Activated CD4-positive, alpha-beta T cell treated with anti-CD3 and anti-CD28 coated beads, Interleukin-2, amount 50 U/mL, for 24 hours (primary cell): ENCODE measurements around the gene BRD3.

ENCODE experiments used
- DNase-seq, 2 donors: peaks; one replicate each; pipeline ENCODE4 v3.0.0-alpha.2; 2020; ENCODE audit warnings: low read depth in 1 of 2, low spot score in 1 of 2

The BRD3 gene

DNA sequence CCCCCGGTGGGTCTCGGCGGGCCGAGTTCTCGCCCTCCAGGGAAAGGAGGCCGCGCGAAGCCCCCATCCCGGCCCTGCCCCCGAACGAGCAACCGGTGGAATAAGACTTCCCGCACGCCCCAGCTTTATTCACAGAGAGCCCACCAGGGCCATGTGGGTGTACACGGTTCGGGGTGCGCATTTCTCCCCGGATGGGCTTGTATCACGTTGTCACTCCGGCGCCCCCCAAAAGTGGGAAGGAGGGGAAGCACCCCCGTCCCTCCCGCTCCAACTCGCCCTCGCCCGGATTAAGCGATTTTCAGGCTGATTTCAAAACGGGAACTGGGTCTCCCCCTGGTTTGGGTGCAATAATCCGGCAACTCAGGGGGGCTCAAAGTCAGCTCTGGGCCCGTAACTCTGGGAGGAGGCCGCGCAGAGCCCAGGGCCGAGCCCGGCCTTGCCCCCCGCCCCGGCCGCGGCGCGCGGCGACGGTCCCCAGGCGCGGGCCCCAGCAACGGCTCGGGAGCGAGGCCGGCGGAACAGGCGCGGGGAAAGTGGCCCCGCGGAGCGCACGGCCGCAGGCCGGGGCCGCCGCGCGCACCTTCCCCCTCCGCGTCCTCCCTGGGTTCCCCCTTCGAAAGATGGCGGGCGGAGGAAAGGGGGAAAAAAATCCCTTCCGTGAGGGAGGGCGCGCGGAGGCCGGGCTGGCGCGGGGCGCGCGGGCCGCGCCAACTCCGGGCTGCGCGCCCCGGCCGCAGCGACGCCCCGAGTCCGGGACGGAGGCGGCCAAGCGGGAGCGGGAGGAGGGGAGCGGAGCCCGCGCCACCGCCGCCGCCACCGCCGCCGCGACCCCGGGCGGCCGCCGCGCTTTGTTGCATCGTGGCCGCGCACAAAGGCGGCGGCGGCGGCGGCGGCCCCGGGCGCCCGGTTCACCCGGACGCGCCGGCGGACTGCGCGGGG lies 644 bp downstream of the BRD3 start:
- DNase-seq = peak; percentile 16

DNA sequence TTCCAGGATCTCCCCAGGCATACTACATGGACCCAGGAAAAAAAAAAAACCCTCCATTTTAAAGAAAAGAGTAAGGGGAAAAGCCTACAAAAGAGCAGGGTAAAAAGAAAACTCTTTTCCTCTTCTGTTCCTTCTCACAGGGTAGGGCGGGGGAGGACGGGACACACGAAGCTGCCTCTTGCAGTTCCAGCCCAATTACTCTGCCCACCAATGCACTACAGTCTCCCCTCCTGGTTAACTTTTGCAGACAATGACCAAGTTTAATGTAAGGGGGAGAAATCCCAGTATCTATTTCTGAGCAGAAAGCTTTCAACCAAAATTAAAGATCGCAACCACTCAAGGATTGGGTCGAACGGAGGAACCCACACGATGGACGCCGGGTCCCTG lies 1.3 kb downstream of the BRD3 start:
- DNase-seq = no peak

DNA sequence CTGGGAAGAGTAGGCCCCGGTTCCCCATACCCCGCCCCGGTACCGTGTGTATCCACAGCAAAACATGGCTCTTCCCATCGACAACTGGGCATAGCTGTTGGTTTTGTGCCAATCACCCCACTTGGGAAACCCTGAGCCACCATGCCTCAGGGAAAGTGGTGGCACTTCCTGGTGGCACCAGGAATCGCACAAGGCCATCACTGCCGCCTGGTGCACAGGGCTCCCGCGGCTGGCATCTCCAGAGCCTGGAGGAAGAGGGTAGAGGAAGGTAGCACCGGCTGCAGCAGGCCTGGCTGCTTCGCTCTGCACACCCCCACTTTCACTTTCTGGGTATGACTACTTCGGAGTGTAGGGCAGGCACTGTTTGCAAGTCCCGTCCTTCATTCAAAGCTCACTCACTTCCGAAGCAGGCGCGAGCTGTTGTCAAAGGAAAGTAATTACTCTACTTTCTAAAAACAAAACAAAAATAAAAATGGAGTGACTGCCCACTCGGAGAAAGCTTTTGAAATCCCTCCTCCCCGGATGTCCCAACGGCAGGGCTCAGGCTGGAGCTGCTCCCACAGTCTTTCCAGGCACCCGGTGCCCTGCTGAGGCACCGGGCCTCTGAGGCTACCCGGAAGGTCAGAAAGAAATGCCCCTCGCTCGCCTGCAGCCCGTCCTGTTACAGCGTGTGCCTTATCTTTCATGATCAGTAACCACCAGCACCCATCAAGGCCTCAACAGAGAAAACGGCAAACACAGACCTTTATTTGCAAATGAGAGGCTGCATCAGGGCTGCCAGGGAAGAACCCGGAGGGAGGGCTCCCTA lies 2.0 kb downstream of the BRD3 start:
- DNase-seq = peak; percentile 32 to 71

DNA sequence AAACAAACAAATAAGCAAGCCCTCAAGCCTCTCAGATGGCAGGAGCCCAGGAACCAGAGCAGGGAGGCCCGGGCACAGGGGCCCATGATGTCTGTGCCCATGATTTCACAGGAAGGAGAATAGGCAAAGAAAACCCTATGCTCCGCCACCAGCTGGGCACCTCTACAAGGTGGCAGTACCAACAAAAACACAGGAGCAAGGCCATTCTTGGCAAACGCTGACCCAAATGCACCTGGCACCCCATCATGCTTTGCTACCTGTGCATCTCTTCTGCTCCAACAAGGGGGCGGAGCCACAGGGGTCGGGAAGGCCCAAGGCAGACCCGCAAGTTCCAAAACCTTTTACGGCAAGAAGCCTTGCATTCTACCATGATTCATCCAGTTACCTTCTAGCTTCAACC lies 3.1 kb downstream of the BRD3 start:
- no peak for DNase-seq

DNA sequence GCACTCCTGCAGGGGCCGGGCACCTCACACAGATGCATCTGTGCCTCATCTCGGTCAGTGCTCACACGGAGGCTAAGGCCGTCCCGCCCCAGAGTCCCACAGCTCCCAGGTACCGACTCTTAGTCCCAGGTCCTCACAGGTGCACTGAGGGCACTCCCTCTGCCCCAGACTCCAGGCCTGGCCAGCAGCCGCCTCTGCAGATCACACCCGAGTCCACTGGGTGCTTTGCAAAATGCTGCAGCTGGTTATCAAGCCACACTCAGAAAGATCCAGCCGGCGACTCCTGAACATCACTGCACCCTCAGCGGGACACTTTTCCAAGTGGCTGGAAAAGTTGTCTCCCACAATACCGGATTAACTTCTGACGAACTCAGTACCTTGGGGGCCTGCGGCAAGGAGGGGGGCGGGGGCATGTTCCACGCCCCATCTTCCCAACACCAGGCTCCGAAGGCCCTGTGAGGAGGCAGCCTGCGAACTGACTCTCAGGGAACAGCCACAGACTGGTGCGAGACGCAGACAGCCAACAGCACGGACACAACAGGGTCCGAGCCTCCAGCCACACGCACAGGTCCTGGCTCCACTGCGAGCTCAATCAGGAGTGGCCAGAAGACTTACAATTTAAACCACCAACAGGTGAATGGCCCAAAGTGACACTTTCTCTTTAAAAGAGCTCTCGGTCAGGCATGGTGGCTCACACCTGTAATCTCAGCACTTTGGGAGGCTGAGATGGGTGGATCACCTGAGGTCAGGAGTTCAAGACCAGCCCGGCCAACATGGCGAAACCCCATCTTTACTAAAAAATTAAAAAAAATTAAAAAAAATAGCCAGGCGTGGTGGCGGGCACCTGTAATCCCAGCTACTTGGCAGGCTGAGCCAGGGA lies 4.0 kb downstream of the BRD3 start:
- DNase-seq = no peak

DNA sequence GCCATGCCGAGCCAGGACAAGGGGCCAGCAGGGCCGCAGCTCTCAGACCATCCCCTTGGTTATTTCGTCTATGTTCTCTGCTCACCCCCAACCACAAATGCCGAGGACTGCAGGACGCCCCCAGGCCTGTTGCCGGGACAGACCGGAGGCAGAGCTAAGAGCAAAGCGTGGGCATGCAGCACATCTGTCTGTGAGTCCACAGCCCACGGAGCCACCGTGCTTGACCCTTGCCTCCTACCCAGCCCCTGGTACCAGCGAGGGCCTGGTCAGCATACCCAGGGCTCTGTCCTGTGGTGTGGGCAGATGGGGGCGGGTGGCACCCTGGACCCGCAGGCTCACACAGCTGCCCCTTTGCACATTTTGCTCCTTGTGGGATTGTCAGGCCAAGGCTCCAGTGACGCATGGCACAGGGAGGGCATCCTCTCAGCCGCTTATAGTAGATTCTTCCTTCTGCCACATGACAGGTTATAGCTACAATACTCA lies 4.7 kb downstream of the BRD3 start:
- DNase-seq = no peak

DNA sequence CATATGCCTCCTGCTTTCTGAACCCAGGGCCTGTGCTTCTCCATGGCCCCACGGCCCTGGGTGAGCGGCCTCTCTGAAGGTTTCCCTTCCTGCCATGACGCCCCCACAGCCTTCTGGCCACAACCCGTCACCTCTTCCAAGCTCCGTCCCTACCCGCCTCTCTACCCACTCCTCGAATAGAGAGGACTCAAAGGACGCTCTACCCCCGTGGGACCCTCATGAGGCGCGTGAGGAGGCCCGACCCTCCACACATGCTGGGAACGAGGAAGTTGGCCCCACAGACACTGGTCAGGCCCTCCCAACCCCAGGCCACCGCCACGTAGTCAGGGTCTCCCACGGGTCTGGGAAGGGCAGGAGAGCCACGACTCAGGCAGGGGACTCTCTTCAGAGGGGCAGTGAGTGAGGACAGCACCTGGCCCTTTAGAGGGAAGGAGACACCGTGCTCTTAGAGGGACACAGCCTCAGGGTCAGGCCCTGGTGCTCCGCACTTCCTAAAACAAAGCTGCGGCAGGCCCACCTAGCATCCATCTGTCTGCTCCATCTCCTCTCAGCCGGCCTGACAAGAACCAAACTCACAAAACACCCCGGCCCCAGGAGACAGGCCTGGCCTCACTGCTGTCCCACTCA lies 5.3 kb downstream of the BRD3 start:
- no peak for DNase-seq

DNA sequence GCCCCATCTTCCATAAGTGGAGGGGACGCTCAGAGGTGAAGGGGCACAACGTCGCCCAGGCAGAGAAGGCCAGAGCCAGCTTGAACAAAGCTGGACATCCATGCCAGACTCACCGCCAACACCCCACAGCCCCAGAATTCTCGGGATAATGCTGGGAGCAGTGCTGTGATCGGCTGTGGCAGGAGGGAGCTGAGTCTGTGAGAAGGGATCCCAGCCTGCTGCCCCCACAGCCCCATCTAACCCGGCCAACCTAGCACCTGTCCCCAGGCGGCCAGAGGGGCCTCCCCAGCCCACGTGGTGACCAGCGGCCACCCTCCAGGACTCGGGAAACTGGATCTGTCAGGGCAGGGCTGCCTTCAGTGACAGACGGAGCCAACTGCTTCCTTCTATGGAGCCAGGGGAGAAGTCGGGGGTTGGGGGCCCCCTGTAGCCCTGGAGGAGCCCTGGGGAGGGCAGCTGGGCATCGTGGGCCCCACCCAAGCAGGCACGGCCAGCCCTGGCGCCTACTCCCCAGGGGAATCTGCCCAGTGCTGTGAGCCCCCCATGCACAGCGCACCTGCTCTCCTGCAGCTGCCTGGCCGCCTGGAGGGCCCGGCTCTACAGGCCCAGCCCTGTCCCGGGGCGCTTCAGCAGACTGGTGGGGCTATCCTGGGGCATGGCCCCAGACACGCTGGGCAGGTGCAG lies 6.0 kb downstream of the BRD3 start:
- DNase-seq = no peak

DNA sequence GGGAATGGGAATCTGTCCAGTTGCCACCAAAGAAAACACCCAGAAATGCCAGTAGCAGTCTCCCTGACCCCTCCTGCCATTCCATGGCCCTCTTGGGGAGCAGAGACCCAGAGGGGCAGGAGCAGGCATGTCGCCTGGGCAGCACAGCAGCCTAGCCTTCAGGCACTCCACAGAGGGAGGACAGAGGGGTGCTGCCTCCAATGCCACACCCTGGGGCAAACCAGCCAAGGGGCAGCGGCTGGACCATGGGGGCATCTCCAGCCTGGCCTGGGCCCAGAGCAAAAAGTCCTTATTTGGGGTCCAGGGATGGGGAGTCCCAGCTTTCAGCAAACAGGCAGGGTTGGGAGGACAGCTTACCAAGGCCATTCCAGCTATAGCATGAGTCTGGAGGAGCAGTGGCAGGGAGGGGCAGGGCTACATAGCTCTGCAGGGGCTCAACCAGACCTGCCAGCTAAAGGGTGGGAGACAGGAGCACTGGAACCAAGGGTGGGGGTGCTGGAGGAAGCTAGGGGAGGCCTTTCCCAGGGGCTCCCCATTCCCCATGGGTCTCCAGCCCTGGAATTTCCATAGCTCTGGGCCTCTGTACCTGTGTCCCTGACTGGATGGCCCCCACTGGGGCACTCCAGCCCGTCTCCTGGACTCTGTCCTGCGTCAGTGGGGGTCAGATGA lies 6.7 kb downstream of the BRD3 start:
- DNase-seq = no peak

DNA sequence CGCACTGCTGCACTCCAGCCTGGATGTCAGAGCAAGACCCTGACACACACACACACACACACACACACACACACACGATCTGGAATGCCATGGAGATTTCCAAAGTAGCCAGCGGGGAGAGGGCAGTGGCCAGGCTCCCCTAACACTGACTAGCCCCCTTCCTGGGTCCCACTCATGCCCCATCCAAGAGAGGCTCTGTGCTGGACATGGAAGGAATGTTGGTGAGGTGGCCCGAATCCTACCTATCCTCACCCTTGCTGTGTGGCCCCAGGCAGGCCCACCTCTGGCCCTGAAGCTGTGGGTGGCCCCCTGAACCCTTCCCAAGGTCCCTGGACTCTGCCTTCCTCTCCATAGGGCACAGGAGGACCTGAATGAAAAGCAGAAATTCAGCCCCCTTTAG lies 7.3 kb downstream of the BRD3 start:
- DNase-seq = no peak

DNA sequence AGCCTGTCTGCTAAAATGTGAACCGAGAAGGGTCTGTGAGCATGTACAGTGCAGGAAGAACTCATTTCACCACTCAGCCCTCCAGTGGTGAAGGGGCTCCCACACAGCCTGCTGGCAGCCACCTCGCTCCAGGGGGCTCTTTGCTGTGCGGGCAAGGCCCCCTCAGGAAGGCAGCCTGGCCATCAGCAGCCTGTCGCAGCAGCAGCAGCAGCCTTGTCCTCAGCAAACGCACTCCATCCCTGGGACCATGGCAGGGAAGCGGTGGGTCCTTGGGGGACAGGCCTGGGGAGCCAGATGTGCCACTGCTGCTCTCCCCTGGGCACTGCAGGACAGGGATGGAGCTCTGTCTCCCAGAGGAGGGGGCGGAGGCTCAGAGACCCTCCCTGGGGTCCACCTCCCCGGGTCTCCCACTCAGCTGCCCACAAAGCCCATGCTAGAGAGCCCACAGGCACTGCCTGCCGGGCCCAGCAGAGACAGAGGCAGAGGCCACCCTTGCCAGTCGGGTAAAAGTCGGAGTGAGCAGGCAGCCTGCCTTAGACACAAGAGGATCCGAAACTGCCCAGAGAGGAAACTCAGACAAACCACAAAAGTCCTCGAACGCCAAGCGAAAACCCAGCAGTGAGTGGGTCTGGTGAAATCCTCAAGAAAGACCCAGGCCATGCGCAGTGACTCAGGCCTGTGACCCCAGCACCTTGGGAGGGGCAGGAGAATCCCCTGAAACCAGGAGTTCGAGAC lies 8.0 kb downstream of the BRD3 start:
- peak in 1 of 2 donors; percentile 2 for DNase-seq

DNA sequence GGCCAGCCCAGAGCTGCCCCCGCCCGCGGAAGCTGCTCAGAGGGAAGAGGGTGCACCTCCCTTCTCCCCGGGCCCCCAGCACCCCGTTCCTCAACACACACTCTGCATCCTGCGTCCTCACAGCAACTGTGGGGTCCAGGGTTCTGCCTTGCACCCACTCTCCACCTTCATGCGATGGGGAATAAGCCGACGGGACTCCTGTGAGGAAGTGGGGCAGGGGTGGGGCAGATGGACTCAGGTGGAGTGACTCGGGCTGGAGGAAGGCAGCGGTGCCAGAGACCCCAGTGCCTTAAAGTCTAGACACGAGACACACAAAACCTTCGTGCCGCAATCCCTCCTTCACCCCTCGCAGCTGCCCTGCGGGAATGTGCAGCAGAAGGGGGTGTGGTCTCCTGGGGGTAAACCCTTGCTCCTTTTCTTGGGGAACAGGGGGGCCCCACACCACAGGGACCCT lies 8.6 kb downstream of the BRD3 start:
- no peak for DNase-seq

DNA sequence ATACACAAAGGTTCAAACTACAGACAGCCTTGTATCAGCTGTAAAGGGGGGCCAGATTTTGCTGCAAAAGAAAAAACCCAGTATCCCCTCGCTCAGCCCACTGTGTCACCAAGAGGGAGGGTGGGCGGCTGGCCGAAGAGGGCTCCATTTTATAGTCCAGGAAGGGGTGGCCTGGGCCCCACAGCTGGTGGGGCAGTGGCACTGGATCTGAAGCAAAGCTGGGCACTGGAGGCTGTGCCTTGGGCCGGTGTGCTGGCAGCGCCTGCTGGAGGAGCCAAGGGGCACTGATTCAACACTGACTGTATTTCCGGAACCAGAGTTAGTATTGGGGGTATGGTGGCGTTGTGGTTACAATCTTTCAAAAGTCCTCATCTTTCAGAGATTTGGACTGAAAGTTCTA lies 9.1 kb downstream of the BRD3 start:
- no peak for DNase-seq

DNA sequence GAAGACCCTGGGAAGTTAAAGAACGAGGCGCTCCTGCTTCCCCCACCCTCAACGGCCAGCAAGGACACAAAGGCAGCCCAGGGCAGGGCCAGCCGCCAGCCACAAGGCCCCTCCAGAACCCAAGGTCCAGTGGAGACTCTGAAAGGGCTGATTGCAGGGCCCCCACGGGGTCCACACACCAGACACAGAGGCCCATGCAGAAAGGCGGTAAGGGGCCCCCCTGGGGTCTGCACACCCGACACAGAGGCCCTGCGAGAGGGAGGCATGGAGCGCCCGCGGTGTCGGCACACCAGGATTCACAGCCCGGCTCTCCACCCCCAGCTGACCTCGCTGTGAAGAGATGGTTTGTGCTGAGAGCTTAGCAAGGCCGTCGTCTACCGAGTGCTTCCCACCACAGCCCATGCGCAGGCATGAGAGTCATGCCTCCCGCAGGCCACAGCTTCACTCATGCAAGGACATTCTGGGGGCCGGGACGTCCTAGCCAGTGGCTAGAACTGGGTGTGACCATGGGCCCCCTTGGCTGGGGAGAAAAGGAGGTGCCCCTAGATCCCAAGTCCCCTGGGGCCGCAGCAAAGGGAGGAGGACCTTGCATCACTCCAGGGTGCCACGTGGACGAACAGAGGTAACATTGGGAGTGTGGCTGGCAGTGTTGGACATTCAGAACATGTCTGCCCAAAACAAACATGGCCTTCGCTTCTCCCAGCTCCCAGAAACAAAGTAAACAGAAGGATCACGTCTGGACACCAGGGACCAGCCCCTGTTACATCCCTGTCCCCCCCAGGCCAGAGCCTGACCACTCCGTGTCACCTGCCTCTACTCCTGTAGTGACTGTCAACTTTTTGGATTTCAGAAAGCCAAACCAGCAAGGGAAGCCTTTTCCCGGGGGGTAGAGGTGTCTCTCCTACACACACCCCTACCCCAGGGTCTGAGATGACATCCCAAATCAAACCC lies 9.8 kb downstream of the BRD3 start:
- DNase-seq = no peak

DNA sequence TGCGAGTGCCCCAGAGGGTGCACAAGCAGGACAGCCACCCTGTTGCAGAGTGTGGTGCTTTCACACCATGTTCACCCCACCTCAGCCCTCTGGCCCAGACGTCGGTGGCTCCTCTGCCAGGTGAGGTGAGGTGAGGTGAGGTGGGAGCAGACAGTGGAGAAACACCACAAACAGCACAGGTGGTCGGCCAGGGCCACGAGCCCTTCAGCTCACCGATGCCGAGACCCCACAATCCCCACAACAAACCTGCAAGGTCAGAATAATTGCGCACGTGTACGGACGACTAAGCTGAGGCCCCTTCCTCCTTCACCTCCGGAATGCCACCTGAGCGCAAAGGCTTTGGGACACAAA lies 10.5 kb downstream of the BRD3 start:
- no peak for DNase-seq

DNA sequence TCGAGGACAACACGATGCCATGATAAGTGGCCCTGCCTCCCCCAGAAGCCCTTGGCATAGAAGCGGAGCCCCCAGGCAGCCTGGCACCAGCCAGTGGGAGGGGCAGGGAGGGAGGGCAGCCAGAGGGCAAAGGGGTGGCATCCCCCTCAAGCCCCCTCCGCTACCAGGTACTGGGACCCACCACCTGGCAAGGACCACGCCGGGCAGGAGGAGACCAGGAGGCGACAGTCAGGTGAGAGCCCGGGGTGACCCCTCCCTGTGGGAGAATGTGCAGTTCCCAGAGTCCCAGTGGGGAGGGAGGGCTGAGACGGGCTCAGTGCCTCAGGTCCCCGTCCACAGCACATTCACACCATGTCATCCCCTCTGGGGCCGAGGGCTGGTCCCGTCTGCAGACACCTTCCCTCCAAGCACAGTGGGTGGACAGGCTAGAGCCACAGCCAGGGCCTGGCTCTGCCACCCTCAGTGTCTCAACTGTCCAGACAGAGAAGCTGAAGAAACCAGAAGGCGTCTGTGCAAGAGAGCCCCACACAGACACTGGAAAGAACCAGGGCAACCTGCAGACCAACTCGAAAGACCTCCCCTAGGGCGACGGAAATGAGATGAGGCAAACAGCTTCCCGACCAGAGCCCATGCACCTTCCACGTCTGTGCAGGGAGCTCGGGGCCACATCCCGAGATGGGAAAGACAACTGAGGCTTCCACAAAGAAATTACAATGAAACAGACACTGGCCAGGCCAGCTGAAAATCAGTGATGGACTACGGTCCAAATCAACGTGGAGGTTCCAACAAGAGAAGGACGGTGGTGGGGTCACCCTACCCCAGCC lies 11.1 kb downstream of the BRD3 start:
- no peak for DNase-seq

DNA sequence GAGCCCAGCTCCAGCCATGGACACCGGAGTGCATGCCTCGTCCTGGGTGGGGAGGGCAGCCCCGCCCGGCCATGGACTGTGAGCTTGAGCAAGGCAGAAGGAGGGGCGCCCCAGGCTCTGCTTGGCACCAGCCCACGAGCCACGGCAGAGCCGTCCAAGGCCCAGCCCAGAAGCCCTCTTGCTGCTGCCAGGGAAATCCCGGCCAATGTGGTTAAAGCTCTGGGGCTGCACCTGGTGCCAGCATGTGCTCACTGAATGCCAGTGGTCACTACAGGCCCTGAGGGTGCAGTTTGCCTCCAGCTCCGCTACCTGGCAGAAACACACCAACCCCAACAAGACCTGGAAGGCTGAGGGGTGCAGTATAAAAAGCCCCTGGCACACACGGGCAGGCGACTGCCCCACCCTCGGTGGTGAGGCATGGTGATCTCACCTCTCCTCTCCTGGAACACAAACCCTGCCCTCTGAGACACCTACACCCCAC lies 11.8 kb downstream of the BRD3 start:
- DNase-seq = no peak
